Activated B cell treated with CpG ODN at 0.5 μM for 24 hours (primary cell): ENCODE data around the gene SLCO3A1. TPM values are rescaled to one million over a fixed set of nuclear protein-coding genes. Genes with fewer than 3 reads are reported as not detected.

Experiments used
- ATAC-seq: fragments of 200-7000 bp; cut with Tn5 transposase; one replicate; pipeline ENCODE4 v1.10.0; 2021; ENCODE audit warnings: low read depth, mild to moderate bottlenecking, moderate library complexity
- CTCF ChIA-PET: fragments of 350-600 bp; sonication (Branson Sonifier 250); formaldehyde crosslinking; loops from one replicate; lab custom pipeline; 2021; ENCODE audit warnings: antibody characterized with exemption; lab: Charles Lee
- POLR2A ChIA-PET: fragments of 350-600 bp; sonication (Branson Sonifier 250); formaldehyde crosslinking; loops from one replicate; lab custom pipeline; 2021; ENCODE audit warnings: antibody characterized with exemption; lab: Charles Lee
- DNase-seq: peaks from one replicate; pipeline ENCODE4 v3.0.0; 2022
- H3K27ac Mint-ChIP-seq: one replicate; pipeline ENCODE4 v1.8.0; 2020; ENCODE audit warnings: mixed read lengths
- H3K27me3 Mint-ChIP-seq: one replicate; pipeline ENCODE4 v1.8.0; 2021; ENCODE audit warnings: mixed read lengths
- H3K36me3 Mint-ChIP-seq: one replicate; pipeline ENCODE4 v1.8.0; 2021; ENCODE audit warnings: low read depth, mixed read lengths
- H3K4me1 Mint-ChIP-seq: one replicate; pipeline ENCODE4 v1.8.0; 2021; ENCODE audit warnings: mixed read lengths
- H3K4me3 Mint-ChIP-seq: one replicate; pipeline ENCODE4 v1.8.0; 2020; ENCODE audit warnings: mild to moderate bottlenecking, mixed read lengths
- H3K9me3 Mint-ChIP-seq: one replicate; pipeline ENCODE4 v1.8.0; 2020; ENCODE audit warnings: mixed read lengths
- intact Hi-C: fragments of 100-400 bp; cut with micrococcal nuclease; formaldehyde crosslinking; loops from one replicate; pipeline ENCODE4 v1.15.1; 2024
- total RNA-seq: library from RNA; stranded (reverse); gene quantifications from 2 replicates; pipeline ENCODE4 v1.2.3, GENCODE V29; 2022
- TF ChIP-seq, protein P1 (sequence below): fragments of 200-600 bp; IDR thresholded peaks from one replicate; pipeline ENCODE4 v1.8.0; 2022; ENCODE audit warnings: antibody characterized with exemption, mild to moderate bottlenecking

Gene SLCO3A1
- total RNA-seq, 1 donor from 2014 or later = 0.82 TPM

GRCh38 chr15:91975241-91975978, 121.9 kb downstream of the SLCO3A1 start:
- no peaks in the 10 kb centered on the region for H3K9me3 Mint-ChIP-seq
- CTCF ChIA-PET = no interaction called here
- H3K27ac Mint-ChIP-seq = no peak overlapping the region
- ATAC-seq (no peak), DNase-seq (no peak)
- intact Hi-C loops = no loop called here
- no peaks in the 10 kb centered on the region for H3K27me3 Mint-ChIP-seq
- POLR2A ChIA-PET = no interaction called here
- H3K4me3 Mint-ChIP-seq = no peak overlapping the region
- no peaks in the 10 kb centered on the region for H3K36me3 Mint-ChIP-seq
- no peaks in the 10 kb centered on the region for H3K4me1 Mint-ChIP-seq
- TF ChIP-seq, protein P1, sequence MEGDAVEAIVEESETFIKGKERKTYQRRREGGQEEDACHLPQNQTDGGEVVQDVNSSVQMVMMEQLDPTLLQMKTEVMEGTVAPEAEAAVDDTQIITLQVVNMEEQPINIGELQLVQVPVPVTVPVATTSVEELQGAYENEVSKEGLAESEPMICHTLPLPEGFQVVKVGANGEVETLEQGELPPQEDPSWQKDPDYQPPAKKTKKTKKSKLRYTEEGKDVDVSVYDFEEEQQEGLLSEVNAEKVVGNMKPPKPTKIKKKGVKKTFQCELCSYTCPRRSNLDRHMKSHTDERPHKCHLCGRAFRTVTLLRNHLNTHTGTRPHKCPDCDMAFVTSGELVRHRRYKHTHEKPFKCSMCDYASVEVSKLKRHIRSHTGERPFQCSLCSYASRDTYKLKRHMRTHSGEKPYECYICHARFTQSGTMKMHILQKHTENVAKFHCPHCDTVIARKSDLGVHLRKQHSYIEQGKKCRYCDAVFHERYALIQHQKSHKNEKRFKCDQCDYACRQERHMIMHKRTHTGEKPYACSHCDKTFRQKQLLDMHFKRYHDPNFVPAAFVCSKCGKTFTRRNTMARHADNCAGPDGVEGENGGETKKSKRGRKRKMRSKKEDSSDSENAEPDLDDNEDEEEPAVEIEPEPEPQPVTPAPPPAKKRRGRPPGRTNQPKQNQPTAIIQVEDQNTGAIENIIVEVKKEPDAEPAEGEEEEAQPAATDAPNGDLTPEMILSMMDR = no peak

DNA sequence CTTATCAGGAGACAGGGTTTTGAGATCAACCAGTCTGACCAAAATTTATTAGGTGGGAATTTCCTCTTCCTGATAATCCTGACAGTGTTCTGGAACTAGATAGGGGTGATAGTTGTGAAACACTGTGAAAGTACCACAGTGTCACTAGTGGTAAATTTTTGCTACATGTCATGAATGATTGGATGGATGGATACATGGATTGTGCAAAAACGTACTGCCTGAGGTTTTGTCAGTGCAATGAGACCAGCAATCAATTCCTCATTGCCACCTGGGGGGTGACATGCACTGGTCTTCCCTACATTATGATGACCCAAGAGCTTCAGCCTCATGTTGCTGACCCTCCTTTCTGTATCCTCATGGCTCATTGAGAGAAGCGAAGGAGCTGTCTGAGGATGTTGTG, 123.5 kb downstream of the SLCO3A1 start:
- no peak overlapping the region for H3K27ac Mint-ChIP-seq
- TF ChIP-seq, protein P1 = no peak
- ATAC-seq = no peak
- CTCF ChIA-PET = no interaction called here
- H3K4me1 Mint-ChIP-seq = no peaks in the 10 kb centered on the region
- intact Hi-C loops = no loop called here
- no peaks in the 10 kb centered on the region for H3K36me3 Mint-ChIP-seq
- no peaks in the 10 kb centered on the region for H3K27me3 Mint-ChIP-seq
- POLR2A ChIA-PET = no interaction called here
- no peak overlapping the region for H3K4me3 Mint-ChIP-seq
- H3K9me3 Mint-ChIP-seq = no peaks in the 10 kb centered on the region
- no peak for DNase-seq

- H3K36me3 Mint-ChIP-seq = no peaks in the 10 kb centered on the region
Observed at GRCh38 chr15:91980502-91981267, 127.2 kb downstream of the SLCO3A1 start.

GRCh38 chr15:91981821-91982800, 128.6 kb downstream of the SLCO3A1 start:
- TF ChIP-seq, protein P1 = no peak
- Mint-ChIP-seq H3K4me3 (no peak overlapping the region), H3K27ac (no peak overlapping the region), H3K4me1 (no peaks in the 10 kb centered on the region), H3K27me3 (no peaks in the 10 kb centered on the region), H3K36me3 (no peaks in the 10 kb centered on the region), H3K9me3 (no peaks in the 10 kb centered on the region)
- CTCF ChIA-PET = no interaction called here
- intact Hi-C loops = no loop called here
- DNase-seq (no peak), ATAC-seq (no peak)
- POLR2A ChIA-PET = no interaction called here

More at GRCh38 chr15:91980502-91981267, 127.2 kb downstream of the SLCO3A1 start:
- Mint-ChIP-seq H3K4me1 (no peaks in the 10 kb centered on the region), H3K27me3 (no peaks in the 10 kb centered on the region), H3K9me3 (no peaks in the 10 kb centered on the region), H3K27ac (no peak overlapping the region), H3K4me3 (no peak overlapping the region)
- POLR2A ChIA-PET = no interaction called here
- intact Hi-C loops = no loop called here
- DNase-seq (no peak), ATAC-seq (no peak)
- TF ChIP-seq, protein P1 = no peak
- CTCF ChIA-PET = no interaction called here
